HT1080 (cell line): Measurements from ENCODE around the gene SH3PXD2A. TPM values are rescaled to one million over a fixed set of nuclear protein-coding genes. Genes with fewer than 3 reads are reported as not detected.
"Not testable (repeated sequence)": the region's sequence is repeated elsewhere in the genome, so short reads cannot be mapped to it uniquely, and the experiment has no call there.

Experiments
- DNase-seq: peaks from one replicate; pipeline ENCODE4 v3.0.0-alpha.2; 2015; ENCODE audit warnings: low read depth
- total RNA-seq: library from RNA; depleted of rRNA; stranded (reverse); fragments of >200 nt; shearing (Covaris generic); gene quantifications from 2 replicates; pipeline ENCODE4 v1.2.3, GENCODE V29; 2014

SH3PXD2A gene
- total RNA-seq, 1 experiment from 2014 or later = 5.8 TPM

- DNase-seq = no peak
These were observed 62.8 kb downstream of the SH3PXD2A start for GRCh38 chr10:103792547-103792946.

- no peak for DNase-seq
These were observed 63.5 kb downstream of the SH3PXD2A start for GRCh38 chr10:103791858-103792257.

- no peak for DNase-seq
These were observed 64.1 kb downstream of the SH3PXD2A start for GRCh38 chr10:103791291-103791690.

- DNase-seq = no peak
These were observed 64.8 kb downstream of the SH3PXD2A start for GRCh38 chr10:103790580-103790979.

GRCh38 chr10:103789771-103790201 lies 65.6 kb downstream of the SH3PXD2A start:
- DNase-seq = no peak

GRCh38 chr10:103789161-103789560 lies 66.2 kb downstream of the SH3PXD2A start:
- DNase-seq = no peak

GRCh38 chr10:103787331-103787730 lies 68.0 kb downstream of the SH3PXD2A start:
- DNase-seq = no peak

- DNase-seq = no peak
These were observed 69.4 kb downstream of the SH3PXD2A start for GRCh38 chr10:103786020-103786419.

- DNase-seq = no peak
These were observed 70.5 kb downstream of the SH3PXD2A start for GRCh38 chr10:103784723-103785418.

- no peak for DNase-seq
These were observed 71.3 kb downstream of the SH3PXD2A start for GRCh38 chr10:103784089-103784488.

- DNase-seq = no peak
These were observed 71.7 kb downstream of the SH3PXD2A start for GRCh38 chr10:103783681-103784080.

GRCh38 chr10:103781329-103782061 lies 73.9 kb downstream of the SH3PXD2A start:
- DNase-seq = peak; percentile 100

- DNase-seq = no peak
These were observed 74.9 kb downstream of the SH3PXD2A start for GRCh38 chr10:103780242-103781149.

- no peak for DNase-seq
These were observed 76.8 kb downstream of the SH3PXD2A start for GRCh38 chr10:103778358-103779139.

GRCh38 chr10:103776878-103777591 lies 78.3 kb downstream of the SH3PXD2A start:
- no peak for DNase-seq

GRCh38 chr10:103775776-103776175 lies 79.6 kb downstream of the SH3PXD2A start:
- DNase-seq = no peak

- not testable (repeated sequence) for DNase-seq
These were observed 82.5 kb downstream of the SH3PXD2A start for GRCh38 chr10:103772846-103773245.

- peak; percentile 88 for DNase-seq
These were observed 83.1 kb downstream of the SH3PXD2A start for GRCh38 chr10:103772096-103772845.

- DNase-seq = no peak
These were observed 85.2 kb downstream of the SH3PXD2A start for GRCh38 chr10:103770139-103770538.
